ENCODE measurements around the gene ZNF248.

- TF ChIP-seq CTCF (IDR thresholded peaks at IDR 0.05) (no peak), EZH2 (IDR thresholded peaks at IDR 0.05) (no peak)
Observed at GRCh38 chr10:37739181-37739580, 118.2 kb downstream of the ZNF248 start.

All from neural progenitor cell (in vitro differentiated cells).